GM23338 (cell line): ENCODE results near the gene BEND4. TPM values are rescaled to one million over a fixed set of nuclear protein-coding genes. Genes with fewer than 3 reads are reported as not detected.

Source experiments
- ATAC-seq: fragments of 200-7000 bp; cut with Tn5 transposase; 3 replicates; pipeline ENCODE4 v1.9.1; 2020
- DNase-seq: peaks from one replicate; pipeline ENCODE4 v3.0.0-alpha.2; 2015; ENCODE audit warnings: low spot score
- H2AFZ ChIP-seq: fragments of 200-600 bp; sonication (generic); 2 replicates; pipeline ENCODE4 v1.8.0; 2016; ENCODE audit warnings: antibody characterized with exemption, mild to moderate bottlenecking, moderate library complexity
- H3F3A ChIP-seq: fragments of 200-600 bp; sonication (generic); replicated peaks from 2 replicates; pipeline ENCODE4 v1.8.0; 2017; ENCODE audit warnings: antibody characterized with exemption, mixed run types, low read depth
- H3K27ac ChIP-seq: fragments of 200-600 bp; sonication (generic); 2 replicates; pipeline ENCODE4 v1.6.1; 2016; ENCODE audit warnings: low read depth
- H3K27me3 ChIP-seq: fragments of 200-600 bp; sonication (generic); 2 replicates; pipeline ENCODE4 v1.8.0; 2016; ENCODE audit warnings: mild to moderate bottlenecking, mixed run types, moderate library complexity; ENCODE audit not compliant: insufficient read depth
- H3K36me3 ChIP-seq: fragments of 200-600 bp; sonication (generic); 2 replicates; pipeline ENCODE4 v1.8.0; 2016; ENCODE audit warnings: mild to moderate bottlenecking; ENCODE audit not compliant: insufficient read depth
- H3K4me1 ChIP-seq: fragments of 200-600 bp; sonication (generic); 2 replicates; pipeline ENCODE4 v1.8.0; 2016; ENCODE audit warnings: mild to moderate bottlenecking, moderate library complexity; ENCODE audit not compliant: insufficient read depth
- H3K4me2 ChIP-seq: fragments of 200-600 bp; sonication (generic); 2 replicates; pipeline ENCODE4 v1.7.1; 2017; ENCODE audit warnings: mixed run types
- H3K4me3 ChIP-seq: fragments of 200-600 bp; sonication (generic); 2 replicates; pipeline ENCODE4 v1.6.1; 2016; ENCODE audit warnings: mixed run types
- H3K79me2 ChIP-seq: fragments of 200-600 bp; sonication (generic); replicated peaks from 2 replicates; pipeline ENCODE4 v1.8.0; 2017; ENCODE audit warnings: mild to moderate bottlenecking; ENCODE audit not compliant: insufficient read depth
- H3K9me2 ChIP-seq: fragments of 200-600 bp; sonication (generic); 2 replicates; pipeline ENCODE4 v1.8.0; 2017; ENCODE audit not compliant: insufficient read depth
- H4K20me1 ChIP-seq: fragments of 200-600 bp; sonication (generic); replicated peaks from 2 replicates; pipeline ENCODE4 v1.8.0; 2017; ENCODE audit warnings: mild to moderate bottlenecking; ENCODE audit not compliant: insufficient read depth
- H3K27ac Mint-ChIP-seq: 2 replicates; pipeline ENCODE4 v1.8.0; 2020; ENCODE audit warnings: inconsistent platforms, mild to moderate bottlenecking, moderate library complexity, mixed read lengths
- H3K27me3 Mint-ChIP-seq: 3 replicates; pipeline ENCODE4 v1.8.0; 2022; ENCODE audit warnings: low read depth, mild to moderate bottlenecking, moderate library complexity, mixed read lengths, inconsistent platforms; ENCODE audit not compliant: insufficient read depth, poor library complexity
- H3K36me3 Mint-ChIP-seq: 3 replicates; pipeline ENCODE4 v1.8.0; 2021; ENCODE audit warnings: low read depth, mild to moderate bottlenecking, inconsistent platforms, moderate library complexity, mixed read lengths
- H3K4me1 Mint-ChIP-seq: 3 replicates; pipeline ENCODE4 v1.8.0; 2020; ENCODE audit warnings: mild to moderate bottlenecking, inconsistent platforms, mixed read lengths
- H3K4me3 Mint-ChIP-seq: 3 replicates; pipeline ENCODE4 v1.8.0; 2021; ENCODE audit warnings: moderate library complexity, mild to moderate bottlenecking, inconsistent platforms, mixed read lengths
- H3K9me3 Mint-ChIP-seq: 3 replicates; pipeline ENCODE4 v1.8.0; 2020; ENCODE audit warnings: moderate library complexity, mild to moderate bottlenecking, inconsistent platforms, mixed read lengths
- CREB1 ChIP-seq: fragments of 250-450 bp; sonication (Bioruptor Pico); IDR thresholded peaks from 2 replicates; pipeline ENCODE4 v1.5.0; 2020; ENCODE audit warnings: low read depth, mild to moderate bottlenecking, moderate library complexity
- CTCF ChIP-seq, 2 experiments: fragments of 200-600 bp in 1 of 2; sonication (generic) in 1 of 2; conservative IDR thresholded peaks; 2 replicates each; pipeline versions ENCODE4 v1.5.1 to v1.6.1; 2016 to 2017; ENCODE audit warnings: antibody characterized with exemption in 2 of 2, low read depth in 2 of 2, mild to moderate bottlenecking in 2 of 2, moderate library complexity in 1 of 2
- EZH2 ChIP-seq: fragments of 200-600 bp; sonication (generic); IDR thresholded peaks from one replicate; pipeline ENCODE4 v1.8.0; 2017; ENCODE audit warnings: antibody characterized with exemption, mild to moderate bottlenecking, low read depth; ENCODE audit not compliant: unreplicated experiment
- EZH2phosphoT487 ChIP-seq: fragments of 200-600 bp; sonication (generic); IDR thresholded peaks from one replicate; pipeline ENCODE4 v1.8.1; 2018; ENCODE audit warnings: antibody characterized with exemption; ENCODE audit not compliant: unreplicated experiment
- JUNB ChIP-seq: IDR thresholded peaks from one replicate; pipeline ENCODE4 v1.6.1; 2016; ENCODE audit warnings: antibody characterized with exemption; ENCODE audit not compliant: unreplicated experiment
- POLR2AphosphoS5 ChIP-seq: IDR thresholded peaks from 2 replicates; pipeline ENCODE4 v1.6.1; 2016; ENCODE audit warnings: antibody characterized with exemption, low read depth
- STAT1 ChIP-seq: IDR thresholded peaks from one replicate; pipeline ENCODE4 v1.6.1; 2016; ENCODE audit warnings: antibody characterized with exemption; ENCODE audit not compliant: unreplicated experiment
- ZNF114 ChIP-seq: fragments of 250-450 bp; sonication (Bioruptor Pico); IDR thresholded peaks from 2 replicates; pipeline ENCODE4 v1.5.0; 2020; ENCODE audit warnings: mild to moderate bottlenecking, moderate library complexity
- ZNF331 ChIP-seq: fragments of 250-450 bp; sonication (Bioruptor Pico); IDR thresholded peaks from 2 replicates; pipeline ENCODE4 v1.5.0; 2020; ENCODE audit warnings: low read depth, mild to moderate bottlenecking, moderate library complexity
- polyA plus RNA-seq: library from polyadenylated mRNA; unstranded; fragments of >200 nt; fragmentation: Nextera tagmentation; extraction: Ambion mirVana; gene quantifications from 2 replicates; pipeline ENCODE4 v1.2.1, GENCODE V29; 2016
- total RNA-seq: library from RNA; depleted of rRNA; stranded (reverse); fragments of >200 nt; shearing (Covaris generic); gene quantifications from 2 replicates; pipeline ENCODE4 v1.2.3, GENCODE V29; 2014
- TF ChIP-seq, protein P1 (sequence below): IDR thresholded peaks from 2 replicates; pipeline ENCODE4 v1.6.1; 2016; ENCODE audit warnings: antibody characterized with exemption

BEND4 gene
- total and polyA plus RNA-seq, 2 experiments from 2014 or later, result 13.5 to 60.2 TPM

DNA sequence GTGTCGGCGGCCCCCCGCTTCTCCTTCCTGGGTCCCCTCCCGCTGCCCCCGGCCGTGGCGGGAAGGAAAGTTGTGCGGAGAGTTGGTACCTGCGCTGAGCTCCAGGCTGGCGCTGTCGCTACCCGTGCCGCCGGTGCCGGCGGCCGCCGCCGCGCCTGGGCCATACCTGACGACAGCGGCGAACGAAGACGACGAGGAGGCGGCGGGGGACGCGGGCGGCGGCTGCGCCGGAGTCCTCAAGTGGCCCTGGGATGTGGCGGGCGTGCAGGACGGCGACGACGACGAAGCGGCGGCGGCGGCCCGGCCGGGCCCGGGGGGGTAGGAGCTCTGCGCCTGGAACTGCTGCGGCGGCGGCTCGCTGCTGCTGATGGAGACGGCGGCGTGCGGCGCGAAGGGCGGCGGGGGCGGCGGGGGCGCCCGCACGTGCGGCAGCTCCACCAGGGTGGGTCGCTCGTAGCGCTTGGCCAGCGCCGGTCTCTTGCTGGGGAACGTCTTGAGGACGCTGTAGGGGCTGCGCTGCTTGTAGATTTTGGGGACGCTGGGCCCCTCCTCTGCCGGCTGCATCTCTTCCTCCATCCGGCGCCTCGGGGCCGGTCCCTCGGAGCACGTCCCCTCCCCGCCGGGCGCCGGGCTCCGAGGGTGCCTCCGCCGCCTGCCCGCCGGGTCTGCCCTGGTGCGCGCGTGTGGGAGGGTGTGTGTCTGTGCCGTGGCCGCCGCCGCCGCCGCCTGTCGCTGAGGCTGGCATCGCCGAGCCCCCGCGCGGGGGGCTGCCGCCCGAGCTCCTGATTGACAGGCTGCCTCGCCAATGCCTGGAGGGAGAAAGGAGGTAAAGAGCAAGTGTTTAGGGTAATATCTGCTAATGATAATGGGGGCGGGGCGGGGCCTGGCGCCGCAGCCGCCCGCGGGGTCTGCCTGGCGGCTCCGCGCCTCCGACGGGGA, 618 bp downstream of the BEND4 start:
- Histone ChIP-seq H3K27me3 (peaks cover 34% of the 10 kb centered on the region), H3K4me1 (peaks cover 36% of the 10 kb centered on the region), H3K9me2 (no peaks in the 10 kb centered on the region), H3K27ac (no peak overlapping the region; the same call in 1 of the 2 replicates), H3K79me2 (peaks cover 41% of the 10 kb centered on the region), H4K20me1 (peaks cover 21% of the 10 kb centered on the region), H2AFZ (peak overlapping the region; percentile 96), H3F3A (no peaks in the 10 kb centered on the region), H3K4me2 (peak overlapping the region; percentile 82), H3K4me3 (peak overlapping the region; percentile 74), H3K36me3 (no peaks in the 10 kb centered on the region)
- Mint-ChIP-seq H3K27ac (no peak overlapping the region), H3K9me3 (peaks cover 6% of the 10 kb centered on the region; the same call in 2 of the 3 replicates), H3K4me3 (peak overlapping the region; percentile 95), H3K27me3 (peaks cover 31% of the 10 kb centered on the region), H3K4me1 (peaks cover 39% of the 10 kb centered on the region), H3K36me3 (peaks cover 17% of the 10 kb centered on the region)
- TF ChIP-seq POLR2AphosphoS5 (peak; percentile 48; the same call in 1 of the 2 replicates), CTCF (conservative IDR thresholded peaks at IDR 0.05; ENCODE audit: low read depth in 2 of 2) (no peak), JUNB (no peak), STAT1 (no peak), ZNF114 (CRISPR knock-in tag) (0 out of 2 replicates have a peak, but pooled peaks have one; percentile 12), EZH2 (no peak)
- TF ChIP-seq, protein P1, sequence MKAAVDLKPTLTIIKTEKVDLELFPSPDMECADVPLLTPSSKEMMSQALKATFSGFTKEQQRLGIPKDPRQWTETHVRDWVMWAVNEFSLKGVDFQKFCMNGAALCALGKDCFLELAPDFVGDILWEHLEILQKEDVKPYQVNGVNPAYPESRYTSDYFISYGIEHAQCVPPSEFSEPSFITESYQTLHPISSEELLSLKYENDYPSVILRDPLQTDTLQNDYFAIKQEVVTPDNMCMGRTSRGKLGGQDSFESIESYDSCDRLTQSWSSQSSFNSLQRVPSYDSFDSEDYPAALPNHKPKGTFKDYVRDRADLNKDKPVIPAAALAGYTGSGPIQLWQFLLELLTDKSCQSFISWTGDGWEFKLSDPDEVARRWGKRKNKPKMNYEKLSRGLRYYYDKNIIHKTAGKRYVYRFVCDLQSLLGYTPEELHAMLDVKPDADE, result no peak
- DNase-seq (peak; percentile 69), ATAC-seq (peak; percentile 77)

DNA sequence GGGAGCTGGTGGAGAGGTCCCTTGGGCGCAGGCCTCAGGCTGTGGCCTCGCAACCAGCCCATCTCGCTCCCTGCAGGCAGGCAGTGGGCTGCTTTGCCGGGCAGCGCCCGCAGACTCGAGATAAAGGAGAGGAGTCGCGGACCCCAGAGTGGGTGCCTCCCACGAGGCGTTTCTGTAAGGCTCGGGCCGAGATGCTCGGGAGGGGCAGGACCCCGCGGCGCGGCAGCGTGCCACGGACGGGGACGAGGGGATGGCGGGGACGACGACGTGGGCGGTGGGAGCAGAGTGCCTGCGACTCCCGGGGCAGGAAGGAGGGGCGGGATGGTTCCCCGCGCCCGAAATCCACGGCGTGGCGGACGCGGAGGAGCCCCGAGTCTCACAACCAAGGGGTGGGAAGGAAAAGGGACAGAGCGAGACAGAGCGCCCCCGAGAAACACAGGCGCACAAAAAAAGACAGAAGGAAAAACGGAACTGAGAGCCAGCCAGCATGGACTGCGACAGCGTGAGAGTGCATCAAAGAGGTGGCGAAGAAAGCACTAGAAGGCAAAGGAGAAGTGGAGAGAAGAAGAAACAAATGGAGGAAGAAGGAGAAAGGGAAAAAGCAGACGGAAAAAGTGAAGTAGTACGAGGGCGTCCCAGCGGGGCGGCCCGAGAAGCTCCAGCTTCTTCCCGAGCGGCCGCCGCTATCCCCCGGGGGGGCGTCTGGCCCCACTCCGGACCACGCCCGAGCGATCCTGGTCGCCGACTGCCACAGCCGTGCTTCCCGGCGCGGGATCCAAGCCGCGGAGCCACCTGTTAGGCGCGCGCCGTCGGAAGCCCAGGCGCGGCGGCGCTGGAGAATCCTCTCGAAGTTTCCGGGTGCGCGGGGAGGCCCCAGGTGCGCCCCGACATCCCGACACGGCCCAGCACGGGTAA, 1.5 kb downstream of the BEND4 start:
- Histone ChIP-seq H2AFZ (peak overlapping the region; percentile 35; the same call in 1 of the 2 replicates), H3K9me2 (no peaks in the 10 kb centered on the region), H3K4me3 (peak overlapping the region; percentile 74), H3K27ac (no peak overlapping the region), H3F3A (no peaks in the 10 kb centered on the region), H3K4me2 (peak overlapping the region; percentile 82), H3K4me1 (peaks cover 36% of the 10 kb centered on the region), H3K36me3 (no peaks in the 10 kb centered on the region), H3K27me3 (peaks cover 34% of the 10 kb centered on the region), H4K20me1 (peaks cover 21% of the 10 kb centered on the region), H3K79me2 (peaks cover 51% of the 10 kb centered on the region)
- H3K4me3 Mint-ChIP-seq, result peak overlapping the region; percentile 95
- H3K4me1 Mint-ChIP-seq, result peaks cover 39% of the 10 kb centered on the region
- peaks cover 31% of the 10 kb centered on the region for H3K27me3 Mint-ChIP-seq
- peaks cover 6% of the 10 kb centered on the region; the same call in 2 of the 3 replicates for H3K9me3 Mint-ChIP-seq
- DNase-seq (peak; percentile 64), ATAC-seq (peak; percentile 10)
- H3K36me3 Mint-ChIP-seq, result peaks cover 20% of the 10 kb centered on the region
- H3K27ac Mint-ChIP-seq, result no peak overlapping the region
- TF ChIP-seq CTCF (conservative IDR thresholded peaks at IDR 0.05; ENCODE audit: low read depth in 2 of 2) (no peak), POLR2AphosphoS5 (no peak), JUNB (no peak), ZNF114 (CRISPR knock-in tag) (no peak), CREB1 (CRISPR knock-in tag) (no peak), ZNF331 (CRISPR knock-in tag) (no peak), STAT1 (no peak), EZH2phosphoT487 (no peak)
